Measurements from ENCODE around the gene KMT2D.

The KMT2D gene

DNA sequence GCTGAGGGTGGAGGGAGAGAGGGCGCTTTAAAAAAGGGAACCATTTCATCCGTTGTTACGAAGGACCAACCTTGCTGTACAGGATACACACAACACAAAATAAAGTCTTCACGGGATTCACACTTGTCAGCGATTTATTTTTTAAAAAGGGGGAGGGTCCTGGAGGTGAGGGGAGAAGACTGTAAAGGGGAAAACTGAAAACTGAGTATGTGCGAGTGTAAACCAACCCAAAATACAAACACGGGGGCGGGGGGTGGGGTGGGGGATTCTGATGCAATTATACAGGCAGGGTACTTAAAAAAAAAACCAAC is 41.5 kb downstream of the KMT2D start:
- peak overlapping the region; percentile 76 for H3K4me3 ChIP-seq (ENCODE audit: low read depth, low read length)
- DNase-seq (ENCODE audit: low read depth): no peak
- TF ChIP-seq, protein P1, sequence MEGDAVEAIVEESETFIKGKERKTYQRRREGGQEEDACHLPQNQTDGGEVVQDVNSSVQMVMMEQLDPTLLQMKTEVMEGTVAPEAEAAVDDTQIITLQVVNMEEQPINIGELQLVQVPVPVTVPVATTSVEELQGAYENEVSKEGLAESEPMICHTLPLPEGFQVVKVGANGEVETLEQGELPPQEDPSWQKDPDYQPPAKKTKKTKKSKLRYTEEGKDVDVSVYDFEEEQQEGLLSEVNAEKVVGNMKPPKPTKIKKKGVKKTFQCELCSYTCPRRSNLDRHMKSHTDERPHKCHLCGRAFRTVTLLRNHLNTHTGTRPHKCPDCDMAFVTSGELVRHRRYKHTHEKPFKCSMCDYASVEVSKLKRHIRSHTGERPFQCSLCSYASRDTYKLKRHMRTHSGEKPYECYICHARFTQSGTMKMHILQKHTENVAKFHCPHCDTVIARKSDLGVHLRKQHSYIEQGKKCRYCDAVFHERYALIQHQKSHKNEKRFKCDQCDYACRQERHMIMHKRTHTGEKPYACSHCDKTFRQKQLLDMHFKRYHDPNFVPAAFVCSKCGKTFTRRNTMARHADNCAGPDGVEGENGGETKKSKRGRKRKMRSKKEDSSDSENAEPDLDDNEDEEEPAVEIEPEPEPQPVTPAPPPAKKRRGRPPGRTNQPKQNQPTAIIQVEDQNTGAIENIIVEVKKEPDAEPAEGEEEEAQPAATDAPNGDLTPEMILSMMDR (conservative IDR thresholded peaks at IDR 0.05; ENCODE audit: low read depth, low read length): no peak

DNA sequence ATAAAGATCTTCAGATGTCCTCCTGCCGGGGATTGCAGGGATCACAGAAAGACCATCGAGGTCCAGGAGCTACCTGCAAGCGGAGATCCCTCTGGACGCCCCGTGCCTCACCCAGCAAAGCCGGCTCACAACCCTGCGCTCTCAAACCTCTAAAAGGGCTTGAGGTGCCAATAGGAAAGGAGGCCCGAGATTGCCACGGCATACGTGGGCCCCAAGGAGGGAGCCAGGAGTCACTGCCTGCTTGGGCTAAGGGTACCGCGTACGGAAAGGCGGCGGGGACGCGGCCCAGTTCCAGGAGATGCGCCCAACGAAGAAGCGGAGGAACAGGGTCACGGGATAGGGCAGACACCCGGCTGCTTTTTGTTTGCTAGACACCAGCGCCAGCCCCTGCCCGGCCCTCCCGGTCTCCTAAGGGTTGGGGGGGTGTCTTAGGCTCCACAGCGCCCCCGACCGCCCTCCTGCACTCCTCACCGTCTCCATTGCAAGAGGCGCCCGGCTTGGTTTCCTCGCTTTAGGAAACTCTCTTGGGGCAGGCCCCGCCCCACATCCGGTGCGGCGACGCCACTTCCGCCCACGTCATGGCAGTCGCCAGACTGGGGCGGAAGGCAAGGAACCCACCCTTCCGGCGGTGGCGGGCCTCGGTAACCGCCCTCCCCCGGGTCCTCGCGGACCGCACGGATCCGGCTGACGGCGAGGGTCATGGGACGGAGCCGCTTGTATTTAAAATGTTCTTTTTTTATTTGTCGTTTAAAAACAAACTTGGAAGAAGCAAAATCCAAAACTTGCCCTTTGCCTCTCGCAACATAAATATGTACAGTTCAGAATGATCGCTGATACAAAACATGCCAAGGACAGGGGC is 42.1 kb downstream of the KMT2D start, which contains the start of gene PRKAG1:
PRKAG1 (minus strand) TSS at position 516 of the 859 bp plus-strand sequence; CDS start at position 480, 36 bp downstream.
- peak; percentile 98 for DNase-seq (ENCODE audit: low read depth)
- TF ChIP-seq, protein P1 (conservative IDR thresholded peaks at IDR 0.05; ENCODE audit: low read depth, low read length): peak; percentile 64
- peak within 1 kb of the TSS; percentile 76 for H3K4me3 ChIP-seq (ENCODE audit: low read depth, low read length)

DNA sequence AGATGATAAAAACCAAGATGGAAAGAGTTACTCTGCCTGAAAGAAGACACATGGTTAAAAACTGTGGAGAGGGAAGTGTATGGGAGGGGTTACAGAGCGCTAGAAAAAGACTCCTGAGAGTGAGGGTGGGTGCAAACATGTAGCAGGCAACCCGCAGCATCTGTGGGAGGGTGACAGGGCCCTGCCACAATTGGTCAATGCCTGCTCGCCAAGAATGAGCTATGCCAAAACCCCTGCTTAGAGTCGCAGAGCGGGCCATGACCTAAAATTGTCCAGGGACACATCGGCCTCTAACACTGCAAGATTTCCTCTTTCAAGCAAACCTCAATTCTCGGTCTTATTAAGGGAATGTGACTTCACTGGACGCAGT is 42.7 kb downstream of the KMT2D start:
- TF ChIP-seq, protein P1 (conservative IDR thresholded peaks at IDR 0.05; ENCODE audit: low read depth, low read length): no peak
- peak overlapping the region; percentile 76 for H3K4me3 ChIP-seq (ENCODE audit: low read depth, low read length)
- DNase-seq (ENCODE audit: low read depth): peak; percentile 57

DNA sequence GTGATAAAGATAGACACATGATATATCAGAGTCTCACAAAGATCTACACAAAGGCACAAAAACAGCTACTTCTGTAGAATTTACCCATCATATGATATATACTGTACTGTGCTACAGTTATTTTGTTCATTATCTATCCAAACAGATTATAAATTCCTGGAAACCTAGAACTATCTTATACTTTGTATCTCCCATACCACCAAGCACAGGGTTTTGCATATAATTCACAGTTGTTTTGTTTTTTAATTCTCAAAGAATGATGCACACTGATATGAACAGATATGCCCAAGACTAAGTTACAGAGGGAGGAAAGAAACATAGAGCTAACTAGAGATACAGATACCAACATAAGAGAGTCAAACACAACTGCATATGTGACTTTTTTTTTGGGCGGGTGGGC is 45.4 kb downstream of the KMT2D start:
- H3K4me3 ChIP-seq (ENCODE audit: low read depth, low read length): no peak overlapping the region
- TF ChIP-seq, protein P1 (conservative IDR thresholded peaks at IDR 0.05; ENCODE audit: low read depth, low read length): no peak
- no peak for DNase-seq (ENCODE audit: low read depth)

DNA sequence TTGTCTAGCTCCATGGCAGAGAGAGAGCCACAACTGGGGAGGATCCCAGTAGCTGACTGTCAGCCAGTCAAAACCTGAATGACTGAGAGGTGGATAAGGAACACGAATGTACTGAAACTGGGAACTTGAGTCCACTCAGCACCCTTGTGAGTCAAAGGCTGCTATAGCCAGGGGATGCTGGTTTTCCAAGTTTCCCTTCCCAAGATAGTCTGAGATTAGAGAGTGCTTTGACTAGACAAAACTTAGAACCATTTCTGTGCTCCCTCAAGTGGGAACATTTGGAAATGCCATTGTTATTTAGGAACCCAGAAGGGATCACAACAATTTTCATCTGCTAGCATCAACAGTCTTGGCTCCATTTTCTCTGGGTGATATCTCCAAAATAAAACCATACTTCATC is 46.0 kb downstream of the KMT2D start:
- H3K4me3 ChIP-seq (ENCODE audit: low read depth, low read length): no peak overlapping the region
- TF ChIP-seq, protein P1 (conservative IDR thresholded peaks at IDR 0.05; ENCODE audit: low read depth, low read length): peak; percentile 46
- peak; percentile 61 for DNase-seq (ENCODE audit: low read depth)

DNA sequence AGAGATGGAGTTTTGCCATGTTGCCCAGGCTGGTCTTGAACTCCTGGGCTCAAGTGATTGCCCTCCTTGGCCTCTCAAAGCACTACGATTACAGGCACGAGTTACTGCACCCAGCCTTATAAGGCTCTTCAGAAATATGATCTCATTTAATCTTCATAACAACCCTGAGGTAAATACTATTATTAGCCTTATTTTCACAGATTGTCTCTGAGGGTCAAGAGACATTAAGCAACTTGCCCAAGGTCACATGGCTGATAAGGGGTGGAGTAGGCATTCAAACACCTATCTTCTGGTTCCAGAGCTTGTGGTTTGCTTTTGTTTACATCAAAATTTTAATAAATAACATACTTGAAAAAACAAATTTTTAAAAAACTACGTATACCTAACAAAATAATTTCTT is 47.2 kb downstream of the KMT2D start:
- TF ChIP-seq, protein P1 (conservative IDR thresholded peaks at IDR 0.05; ENCODE audit: low read depth, low read length): no peak
- DNase-seq (ENCODE audit: low read depth): peak; percentile 22

DNA sequence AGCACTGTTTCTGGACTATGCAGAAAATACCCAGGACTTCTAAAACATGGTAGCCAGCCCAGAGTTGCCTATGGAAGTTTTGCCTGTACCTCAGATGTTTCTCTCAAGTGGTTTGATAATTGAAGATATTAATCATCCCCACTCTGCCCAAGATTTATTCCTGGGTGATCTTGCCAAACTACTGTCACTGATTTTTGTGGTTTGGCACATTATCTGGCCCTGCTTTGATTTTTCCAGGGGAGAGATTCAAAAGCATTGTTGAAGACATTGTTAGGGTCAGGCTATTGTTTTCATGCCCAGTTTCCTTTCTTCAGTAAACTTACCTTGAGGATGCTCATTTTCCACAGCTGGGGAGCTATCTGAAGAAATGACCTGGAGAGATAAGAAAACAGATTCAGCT is 47.9 kb downstream of the KMT2D start:
- DNase-seq (ENCODE audit: low read depth): no peak
- no peak overlapping the region for H3K4me3 ChIP-seq (ENCODE audit: low read depth, low read length)
- TF ChIP-seq, protein P1 (conservative IDR thresholded peaks at IDR 0.05; ENCODE audit: low read depth, low read length): no peak

More for the DNA sequence above, 47.2 kb downstream of the KMT2D start:
- no peak overlapping the region for H3K4me3 ChIP-seq (ENCODE audit: low read depth, low read length)
